ENCODE measurements around the gene LDLRAD4.
A peak's percentile ranks its signal among the peaks of the same experiment; 100 is the strongest.

LDLRAD4 gene

GRCh38 chr18:13470516-13471197 is 252.1 kb downstream of the LDLRAD4 start:
- Histone ChIP-seq H3K79me2 (ENCODE audit: insufficient read depth, low read length) (peaks cover 93% of the 10 kb centered on the region), H3K4me3 (ENCODE audit: low read depth in 1 of 2, low read length in 2 of 2) (no peak overlapping the region), H3K9ac (ENCODE audit: low read depth, low read length) (no peak overlapping the region), H2AFZ (ENCODE audit: low read depth, low read length) (no peak overlapping the region), H3K9me3 (ENCODE audit: insufficient read depth, low read length, severe bottlenecking) (no peaks in the 10 kb centered on the region), H4K20me1 (ENCODE audit: insufficient read depth, low read length) (peaks cover 47% of the 10 kb centered on the region), H3K4me2 (ENCODE audit: insufficient read depth, low read length) (no peak overlapping the region), H3K27me3 (ENCODE audit: insufficient read depth, low read length, poor library complexity) (no peaks in the 10 kb centered on the region), H3K36me3 (ENCODE audit: insufficient read depth, low read length) (peaks cover 64% of the 10 kb centered on the region), H3K27ac (ENCODE audit: low read length) (peak overlapping the region; percentile 56), H3K4me1 (ENCODE audit: insufficient read depth, low read length) (peaks cover 10% of the 10 kb centered on the region)
- TF ChIP-seq EZH2 (IDR thresholded peaks at IDR 0.05; ENCODE audit: borderline replicate concordance, low read depth, low read length, severe bottlenecking) = no peak
- no peak for TF ChIP-seq CTCF (IDR thresholded peaks at IDR 0.05; ENCODE audit: borderline replicate concordance, extremely low read depth, low read length, poor library complexity, severe bottlenecking)
- DNase-seq = no peak
- ATAC-seq (ENCODE audit: insufficient read depth, low read depth) = no peak

GRCh38 chr18:13471198-13471845 is 252.8 kb downstream of the LDLRAD4 start:
- Histone ChIP-seq H3K27me3 (ENCODE audit: insufficient read depth, low read length, poor library complexity) (no peaks in the 10 kb centered on the region), H3K9ac (ENCODE audit: low read depth, low read length) (no peak overlapping the region), H3K36me3 (ENCODE audit: insufficient read depth, low read length) (peaks cover 67% of the 10 kb centered on the region), H4K20me1 (ENCODE audit: insufficient read depth, low read length) (peaks cover 51% of the 10 kb centered on the region), H3K9me3 (ENCODE audit: insufficient read depth, low read length, severe bottlenecking) (no peaks in the 10 kb centered on the region), H3K4me3 (ENCODE audit: low read depth in 1 of 2, low read length in 2 of 2) (no peak overlapping the region), H2AFZ (ENCODE audit: low read depth, low read length) (no peak overlapping the region), H3K4me1 (ENCODE audit: insufficient read depth, low read length) (0 out of 2 replicates have a peak, but pooled peaks cover 6% of the 10 kb centered on the region), H3K27ac (ENCODE audit: low read length) (peak overlapping the region; percentile 56), H3K79me2 (ENCODE audit: insufficient read depth, low read length) (peaks cover 93% of the 10 kb centered on the region), H3K4me2 (ENCODE audit: insufficient read depth, low read length) (no peak overlapping the region)
- ATAC-seq (ENCODE audit: insufficient read depth, low read depth) (no peak), DNase-seq (no peak)
- TF ChIP-seq EZH2 (IDR thresholded peaks at IDR 0.05; ENCODE audit: borderline replicate concordance, low read depth, low read length, severe bottlenecking) (no peak), CTCF (IDR thresholded peaks at IDR 0.05; ENCODE audit: borderline replicate concordance, extremely low read depth, low read length, poor library complexity, severe bottlenecking) (no peak)

GRCh38 chr18:13471971-13472628 is 253.5 kb downstream of the LDLRAD4 start:
- Histone ChIP-seq H3K4me2 (ENCODE audit: insufficient read depth, low read length) (no peak overlapping the region), H3K27me3 (ENCODE audit: insufficient read depth, low read length, poor library complexity) (no peaks in the 10 kb centered on the region), H3K79me2 (ENCODE audit: insufficient read depth, low read length) (peaks cover 93% of the 10 kb centered on the region), H2AFZ (ENCODE audit: low read depth, low read length) (no peak overlapping the region), H3K27ac (ENCODE audit: low read length) (peak overlapping the region; percentile 35), H3K4me1 (ENCODE audit: insufficient read depth, low read length) (0 out of 2 replicates have a peak, but pooled peaks cover 6% of the 10 kb centered on the region), H4K20me1 (ENCODE audit: insufficient read depth, low read length) (peaks cover 58% of the 10 kb centered on the region), H3K9ac (ENCODE audit: low read depth, low read length) (no peak overlapping the region), H3K9me3 (ENCODE audit: insufficient read depth, low read length, severe bottlenecking) (no peaks in the 10 kb centered on the region), H3K4me3 (ENCODE audit: low read depth in 1 of 2, low read length in 2 of 2) (no peak overlapping the region), H3K36me3 (ENCODE audit: insufficient read depth, low read length) (peaks cover 68% of the 10 kb centered on the region)
- no peak for DNase-seq
- ATAC-seq (ENCODE audit: insufficient read depth, low read depth) = no peak
- TF ChIP-seq CTCF (IDR thresholded peaks at IDR 0.05; ENCODE audit: borderline replicate concordance, extremely low read depth, low read length, poor library complexity, severe bottlenecking) = no peak
- no peak for TF ChIP-seq EZH2 (IDR thresholded peaks at IDR 0.05; ENCODE audit: borderline replicate concordance, low read depth, low read length, severe bottlenecking)

Measured in DND-41 (cell line).